NCI-H2196 treated with DMSO at 0.1 percent for 48 hours (cell line): ENCODE measurements around the gene PSTPIP2.
"Not testable (repeated sequence)": the region's sequence is repeated elsewhere in the genome, so short reads cannot be mapped to it uniquely, and the experiment has no call there.

ENCODE experiments used
- DNase-seq: peaks from one replicate; lab custom pipeline; 2025; ENCODE audit not compliant: unreplicated experiment; lab: John Stamatoyannopoulos, UW

Gene PSTPIP2

DNA sequence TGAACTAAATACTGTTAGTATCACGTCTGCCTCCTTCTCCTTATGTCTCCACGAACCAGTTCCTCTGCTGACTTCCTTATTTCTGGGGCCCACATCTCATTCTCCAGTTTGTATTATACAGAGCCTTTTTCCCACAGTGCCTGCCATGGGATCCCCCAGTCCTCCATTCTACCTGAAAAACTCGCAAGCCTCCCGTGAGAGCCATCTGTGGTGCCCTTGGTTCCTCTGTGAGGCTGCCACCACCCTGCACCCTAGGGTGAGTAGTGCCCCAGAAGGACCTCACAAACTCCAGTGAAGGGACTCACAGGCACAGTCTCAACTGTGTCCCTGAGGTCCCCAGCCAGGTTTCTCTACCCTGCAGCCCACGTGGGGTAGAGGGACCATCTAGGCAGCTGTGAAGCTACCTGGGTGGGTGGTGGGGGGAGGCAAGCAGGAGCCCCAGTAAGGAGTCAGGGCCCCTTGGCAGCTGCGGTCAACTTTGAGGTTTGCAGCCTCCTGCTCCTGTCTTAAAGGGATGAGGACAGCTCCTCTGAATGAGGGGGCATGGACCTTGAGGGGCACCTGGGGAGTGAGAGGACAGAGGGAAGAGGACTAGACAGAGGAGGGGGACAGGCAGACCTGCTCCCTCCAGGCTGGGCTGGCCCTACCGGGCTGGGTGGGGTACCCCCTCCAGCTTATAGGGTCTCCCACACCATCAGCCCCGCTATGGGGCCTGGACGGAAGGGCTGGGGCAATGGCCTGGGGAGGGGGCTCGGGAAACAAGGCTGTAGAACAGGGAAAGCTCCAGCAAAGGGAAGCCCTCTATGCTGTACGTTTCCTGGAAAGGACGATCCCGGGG, 1.0 kb downstream of the PSTPIP2 start:
- DNase-seq, result no peak

- DNase-seq, result no peak
Measured at GRCh38 chr18:46070232-46070631, 1.8 kb downstream of the PSTPIP2 start.

- no peak for DNase-seq
Measured at GRCh38 chr18:46069524-46069923, 2.5 kb downstream of the PSTPIP2 start.

GRCh38 chr18:46068763-46069162, 3.3 kb downstream of the PSTPIP2 start:
- DNase-seq, result no peak

GRCh38 chr18:46067438-46068007, 4.5 kb downstream of the PSTPIP2 start:
- DNase-seq, result no peak

DNA sequence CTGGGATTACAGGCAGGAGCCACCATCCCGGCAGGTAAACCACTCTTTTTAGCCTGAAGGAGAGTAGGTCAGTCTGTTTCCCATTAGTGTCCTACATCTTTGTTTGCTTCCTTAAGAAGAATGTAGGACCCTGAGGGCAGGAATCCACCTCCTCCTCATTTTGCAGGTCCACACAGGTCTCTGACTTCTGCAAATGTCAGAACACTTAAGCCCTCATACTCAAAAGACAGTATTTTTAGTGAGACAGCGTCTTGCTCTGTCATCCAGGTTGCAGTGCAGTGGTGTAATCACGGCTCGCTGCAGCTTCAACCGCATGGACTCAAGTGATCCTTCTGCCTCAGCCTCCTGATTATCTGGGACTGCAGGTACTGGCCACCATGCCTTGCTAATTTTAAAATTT, 9.3 kb downstream of the PSTPIP2 start:
- DNase-seq, result no peak

DNA sequence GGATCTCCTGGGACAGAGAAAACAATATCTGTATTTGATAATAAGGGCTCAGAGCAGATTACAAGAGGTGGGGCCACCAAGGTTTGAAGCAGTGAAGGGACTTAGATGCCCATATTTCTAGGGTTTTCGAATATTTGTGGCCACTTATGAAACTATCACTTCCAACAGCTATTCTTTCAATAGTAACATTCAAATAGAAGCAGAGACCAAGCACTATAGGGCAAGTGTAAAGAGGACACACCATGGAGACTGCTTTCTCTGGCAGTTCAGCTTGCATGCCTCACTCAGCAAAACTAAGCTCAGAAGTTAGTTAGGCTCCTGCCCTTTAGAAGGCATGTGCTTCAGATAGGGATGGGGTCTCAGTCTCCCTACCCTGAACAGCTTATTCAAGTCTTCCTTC, 10.3 kb downstream of the PSTPIP2 start:
- DNase-seq, result no peak

DNA sequence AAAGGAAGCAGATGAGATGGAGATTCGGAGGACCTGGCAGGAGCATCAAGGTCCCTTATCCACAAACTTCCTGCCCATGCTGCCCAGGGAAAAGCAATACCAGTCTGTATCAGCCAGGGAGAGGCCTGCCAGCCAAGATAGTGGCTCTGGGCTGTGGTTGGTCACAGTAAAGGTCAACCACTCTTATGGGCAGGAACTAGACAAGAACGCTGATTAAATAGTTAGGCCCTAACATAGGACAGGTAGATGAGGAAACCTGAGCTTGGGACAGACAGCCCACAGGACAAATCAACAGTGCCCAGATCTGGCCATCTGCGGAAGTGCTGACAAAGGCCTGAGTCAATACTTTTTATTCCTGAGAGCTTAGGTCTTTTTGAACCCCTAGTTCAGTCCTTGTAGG, 10.7 kb downstream of the PSTPIP2 start:
- DNase-seq, result no peak

DNA sequence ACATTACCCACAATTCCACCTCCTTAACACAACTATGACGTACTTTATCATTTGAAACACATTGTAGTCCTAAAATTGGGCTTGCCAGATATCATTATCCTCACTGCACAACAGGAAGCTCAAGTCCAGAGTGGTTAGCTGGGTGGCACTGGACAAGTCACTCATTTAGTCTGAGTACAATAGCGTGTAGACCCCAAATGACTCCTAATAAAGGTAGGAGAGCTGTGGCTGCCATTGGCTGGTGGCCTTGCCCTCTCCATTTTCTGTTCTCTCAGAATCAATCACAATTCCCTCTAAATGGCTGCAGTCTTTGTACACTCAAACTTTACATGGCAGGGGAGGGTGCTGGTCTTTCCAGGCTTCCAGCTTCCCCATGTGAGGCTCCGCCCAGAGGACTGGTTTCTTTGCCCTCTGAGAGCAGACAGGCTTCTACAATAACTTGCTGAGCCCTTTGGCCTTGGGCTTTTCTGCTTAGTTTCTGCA, 11.7 kb downstream of the PSTPIP2 start:
- no peak for DNase-seq

DNA sequence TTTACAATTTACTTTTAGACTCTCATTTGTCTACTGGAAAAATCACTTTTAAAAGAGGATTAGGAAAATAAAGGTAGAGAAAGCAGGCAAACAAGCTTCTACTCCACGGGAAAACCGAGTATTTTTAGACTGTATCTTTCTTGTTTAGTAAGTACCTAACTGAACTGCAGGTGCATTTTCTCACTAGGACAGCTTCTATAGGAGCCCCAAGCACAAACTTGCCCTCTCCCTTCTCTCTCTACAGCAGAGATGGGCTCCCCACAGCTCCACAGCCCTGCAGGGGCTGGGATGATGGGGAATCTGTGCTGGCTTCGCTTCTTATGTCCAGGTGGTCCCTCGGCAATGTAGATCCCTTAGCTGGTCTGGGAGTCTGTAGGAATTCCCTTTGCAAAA, 16.2 kb downstream of the PSTPIP2 start:
- no peak for DNase-seq

- no peak for DNase-seq
Measured at GRCh38 chr18:46054956-46055837, 16.9 kb downstream of the PSTPIP2 start.

DNA sequence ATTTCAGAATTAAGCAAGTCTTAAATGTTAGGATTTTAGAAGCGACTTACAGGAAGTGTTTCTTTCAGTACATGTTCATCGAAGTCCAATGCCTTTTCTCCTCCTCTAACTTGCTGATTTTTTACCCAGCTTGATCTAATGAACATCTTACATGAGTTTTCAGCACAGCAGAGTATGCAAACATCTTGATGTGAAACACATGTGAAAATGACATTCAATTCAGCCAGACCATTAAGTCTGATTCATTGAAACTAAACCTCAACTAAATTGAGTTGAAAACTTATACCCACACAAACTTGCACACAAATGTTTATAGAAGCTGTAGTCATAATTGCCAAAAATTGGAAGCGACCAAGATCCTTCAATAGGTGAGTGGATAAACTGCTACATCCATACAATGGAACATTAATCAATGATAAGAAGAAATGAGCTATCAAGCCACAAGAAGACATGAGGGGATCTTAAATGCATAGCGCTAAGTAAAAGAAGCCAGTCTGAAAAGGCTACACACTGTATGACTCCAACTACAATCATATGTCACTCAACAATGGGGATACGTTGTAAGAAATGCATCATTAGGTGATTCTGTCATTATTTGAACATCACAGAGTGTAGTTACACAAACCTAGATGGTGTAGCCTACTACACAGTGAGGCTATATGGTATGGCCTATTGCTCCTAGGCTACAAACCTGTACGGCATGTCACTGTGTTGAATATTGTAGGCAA, 18.5 kb downstream of the PSTPIP2 start:
- no peak for DNase-seq

DNA sequence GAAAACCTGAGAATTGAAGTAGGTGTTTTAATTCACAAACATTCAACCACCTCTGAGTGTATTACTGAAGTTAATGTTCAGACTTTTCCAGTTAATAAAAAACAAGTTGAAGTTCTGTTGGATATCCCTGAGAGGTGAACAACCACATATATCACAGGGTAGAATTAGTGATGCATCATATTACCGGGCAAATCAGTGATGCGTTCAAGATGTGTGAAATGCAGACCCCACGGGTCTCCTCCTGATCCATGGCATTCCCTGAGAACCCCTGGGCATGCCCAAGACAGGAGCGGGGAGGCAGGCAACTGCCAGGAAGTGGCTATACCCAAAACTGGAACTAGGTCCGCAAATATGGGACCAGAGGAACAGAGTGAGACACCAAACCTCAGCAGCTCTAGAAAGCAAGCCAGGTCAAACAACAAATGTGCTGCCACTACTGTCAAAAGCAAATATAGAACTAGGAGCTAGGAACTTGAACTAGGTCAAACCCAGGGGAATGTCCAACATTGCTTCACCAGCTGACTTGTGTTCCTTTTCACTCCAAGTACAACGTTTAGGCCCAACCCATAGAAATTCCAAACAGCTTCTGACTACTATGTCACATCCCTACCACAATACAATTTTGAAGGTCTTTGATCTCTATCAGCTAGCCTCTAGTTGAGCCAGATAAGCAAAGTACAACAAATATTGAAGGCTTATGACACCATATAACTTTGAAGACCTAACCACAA, 20.2 kb downstream of the PSTPIP2 start:
- DNase-seq, result no peak

DNA sequence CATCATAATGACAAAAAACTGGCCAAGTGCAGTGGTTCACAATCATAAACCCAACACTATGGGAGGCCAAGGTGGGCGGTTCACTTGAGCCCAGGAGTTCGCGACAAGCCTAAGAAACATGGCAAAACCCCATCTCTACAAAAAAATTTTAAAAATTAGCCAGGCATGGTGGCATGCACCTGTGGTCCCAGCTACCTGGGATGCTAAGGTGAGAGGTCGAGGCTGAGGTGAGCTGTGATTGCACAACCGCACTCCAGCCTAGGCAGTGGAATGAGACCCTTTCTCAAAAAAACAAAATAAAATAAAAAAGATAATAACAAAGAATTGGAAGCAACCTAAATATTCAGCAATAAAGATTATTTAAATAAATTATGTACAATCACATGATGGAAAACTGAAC, 21.8 kb downstream of the PSTPIP2 start:
- no peak for DNase-seq

DNA sequence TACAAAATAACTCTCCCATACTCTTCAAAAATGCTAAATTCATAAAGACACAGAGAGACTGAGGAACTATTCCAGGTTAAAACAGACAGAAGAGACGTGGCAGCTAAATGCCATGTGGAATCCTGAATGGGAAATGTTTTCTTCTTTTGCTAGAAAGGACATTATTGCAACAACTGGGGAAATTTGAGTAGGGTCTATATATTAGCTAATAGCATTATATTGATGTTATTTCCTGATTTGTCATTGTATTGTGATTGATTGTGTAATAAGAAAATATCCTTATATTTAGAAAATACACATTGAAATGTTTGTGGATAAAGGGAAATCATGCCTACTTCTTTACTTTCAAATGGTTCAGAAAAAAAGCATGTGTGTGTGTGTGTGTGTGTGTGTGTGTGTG, 23.4 kb downstream of the PSTPIP2 start:
- DNase-seq, result no peak

- not testable (repeated sequence) for DNase-seq
Measured at GRCh38 chr18:46047369-46047768, 24.7 kb downstream of the PSTPIP2 start.

GRCh38 chr18:46046688-46047087, 25.4 kb downstream of the PSTPIP2 start:
- DNase-seq, result no peak

DNA sequence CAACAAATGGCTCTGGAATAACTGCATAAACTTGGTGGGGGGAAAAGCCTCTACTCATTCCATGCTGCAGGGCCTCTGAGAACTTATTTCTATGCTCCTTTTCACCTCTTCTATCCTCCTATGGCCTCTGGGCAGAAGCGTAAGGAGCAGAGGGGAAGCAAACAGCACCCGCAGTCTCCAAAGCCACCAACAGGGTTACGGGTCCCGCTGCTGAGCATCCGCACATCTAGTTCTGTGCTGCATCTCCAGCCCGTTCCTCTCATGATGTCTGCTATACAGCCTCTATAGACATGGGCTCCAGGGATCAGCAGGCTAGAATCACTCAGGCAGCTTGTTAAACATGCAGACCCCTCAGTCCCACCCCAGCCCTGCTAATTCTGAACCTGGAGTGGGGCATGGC, 25.9 kb downstream of the PSTPIP2 start:
- DNase-seq, result no peak

GRCh38 chr18:46042571-46043123, 29.4 kb downstream of the PSTPIP2 start:
- no peak for DNase-seq

DNA sequence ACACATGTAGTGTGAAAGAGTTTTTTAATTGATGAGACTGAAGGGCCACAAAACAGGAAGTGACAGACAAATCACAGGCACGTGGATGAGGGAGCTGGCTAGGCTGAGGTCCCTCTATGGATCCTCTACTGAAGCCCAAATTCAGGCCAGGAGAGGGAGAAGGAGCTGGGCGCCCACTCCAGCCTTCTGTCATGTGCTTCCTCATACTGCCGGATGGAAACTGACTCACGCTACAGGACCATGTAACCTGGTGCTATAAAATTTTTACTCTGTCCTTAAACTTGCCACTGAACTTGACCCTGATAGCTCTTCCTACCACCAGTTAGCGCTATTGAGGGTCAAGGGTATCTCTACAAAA, 31.3 kb downstream of the PSTPIP2 start:
- no peak for DNase-seq
